ENCODE data around the gene ITPK1.

DNA sequence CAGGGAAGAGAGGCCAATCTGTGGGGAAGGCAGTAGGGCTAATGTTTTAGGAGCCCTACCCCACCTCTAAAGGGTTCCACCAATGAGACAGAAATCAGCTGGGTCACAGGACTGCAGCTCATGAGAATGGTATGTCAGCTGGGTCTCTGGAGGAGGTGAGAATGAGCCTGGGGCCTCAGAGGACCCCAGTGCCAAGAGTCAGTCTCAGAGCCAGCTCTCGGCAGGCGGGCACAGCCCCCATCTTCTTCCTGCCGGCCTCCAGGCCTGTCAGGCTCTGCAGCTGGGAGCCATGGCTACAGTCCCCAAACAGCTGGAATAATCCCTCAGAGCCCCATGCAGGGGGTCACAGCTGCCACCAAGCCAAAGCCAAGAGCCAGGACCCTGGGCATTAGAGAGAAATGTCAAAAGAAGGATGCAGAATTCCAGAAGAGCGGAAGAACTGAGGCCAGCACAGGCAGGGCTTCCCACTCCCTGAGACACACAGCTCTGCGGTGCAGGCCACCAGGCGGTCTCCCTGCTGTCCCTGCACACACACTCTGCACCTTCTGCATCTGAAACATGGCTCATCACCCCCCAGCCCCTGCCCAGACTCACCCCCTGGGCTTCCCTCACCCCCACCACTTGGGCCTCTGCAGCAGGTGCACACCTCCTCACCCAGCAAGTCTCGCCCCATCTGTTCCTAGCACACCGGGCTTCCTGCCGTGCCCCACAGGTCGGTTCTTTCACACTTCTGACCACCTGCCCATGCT is 26.0 kb downstream of the ITPK1 start:
- TF ChIP-seq, protein P1, sequence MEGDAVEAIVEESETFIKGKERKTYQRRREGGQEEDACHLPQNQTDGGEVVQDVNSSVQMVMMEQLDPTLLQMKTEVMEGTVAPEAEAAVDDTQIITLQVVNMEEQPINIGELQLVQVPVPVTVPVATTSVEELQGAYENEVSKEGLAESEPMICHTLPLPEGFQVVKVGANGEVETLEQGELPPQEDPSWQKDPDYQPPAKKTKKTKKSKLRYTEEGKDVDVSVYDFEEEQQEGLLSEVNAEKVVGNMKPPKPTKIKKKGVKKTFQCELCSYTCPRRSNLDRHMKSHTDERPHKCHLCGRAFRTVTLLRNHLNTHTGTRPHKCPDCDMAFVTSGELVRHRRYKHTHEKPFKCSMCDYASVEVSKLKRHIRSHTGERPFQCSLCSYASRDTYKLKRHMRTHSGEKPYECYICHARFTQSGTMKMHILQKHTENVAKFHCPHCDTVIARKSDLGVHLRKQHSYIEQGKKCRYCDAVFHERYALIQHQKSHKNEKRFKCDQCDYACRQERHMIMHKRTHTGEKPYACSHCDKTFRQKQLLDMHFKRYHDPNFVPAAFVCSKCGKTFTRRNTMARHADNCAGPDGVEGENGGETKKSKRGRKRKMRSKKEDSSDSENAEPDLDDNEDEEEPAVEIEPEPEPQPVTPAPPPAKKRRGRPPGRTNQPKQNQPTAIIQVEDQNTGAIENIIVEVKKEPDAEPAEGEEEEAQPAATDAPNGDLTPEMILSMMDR (IDR thresholded peaks at IDR 0.05): no peak
- TF ChIP-seq POLR2A (IDR thresholded peaks at IDR 0.05): no peak

All from transverse colon (tissue), 3 donors.